ENCODE data around the gene C15orf61.

DNA sequence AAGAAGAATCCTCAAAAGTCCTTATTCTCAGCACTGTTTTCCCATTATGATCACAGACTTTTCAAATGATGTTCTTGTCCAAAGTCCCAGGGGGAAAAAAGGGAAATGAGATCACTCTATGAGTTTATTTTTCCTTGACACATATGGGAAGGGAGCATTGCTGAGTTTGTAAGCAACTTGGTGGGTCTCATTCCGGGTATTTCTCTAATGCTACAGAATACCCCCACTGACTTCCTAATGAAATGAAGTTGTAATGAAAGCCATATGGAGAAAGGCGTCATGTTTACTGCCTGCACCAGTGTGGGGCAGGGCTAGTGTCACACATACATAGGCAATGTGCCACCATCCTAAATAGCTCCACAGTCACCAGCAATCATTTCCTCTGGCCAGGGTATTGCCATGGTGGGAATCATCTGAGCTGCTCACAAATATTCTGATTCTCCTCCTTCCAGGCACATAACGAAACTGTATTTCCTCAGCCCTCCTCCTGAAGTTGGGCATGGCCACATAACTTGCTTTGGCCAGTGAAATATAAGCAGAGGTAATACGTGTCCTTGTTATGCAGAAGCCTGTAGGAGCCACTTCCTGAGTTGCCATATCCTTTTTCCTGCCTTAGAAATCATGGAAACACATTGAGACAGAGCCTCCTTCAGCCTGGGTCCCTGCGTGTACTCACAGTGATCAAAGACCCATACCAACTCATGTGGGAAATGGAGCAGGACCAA is 41.0 kb upstream of the C15orf61 start:
- TF ChIP-seq, protein P1, sequence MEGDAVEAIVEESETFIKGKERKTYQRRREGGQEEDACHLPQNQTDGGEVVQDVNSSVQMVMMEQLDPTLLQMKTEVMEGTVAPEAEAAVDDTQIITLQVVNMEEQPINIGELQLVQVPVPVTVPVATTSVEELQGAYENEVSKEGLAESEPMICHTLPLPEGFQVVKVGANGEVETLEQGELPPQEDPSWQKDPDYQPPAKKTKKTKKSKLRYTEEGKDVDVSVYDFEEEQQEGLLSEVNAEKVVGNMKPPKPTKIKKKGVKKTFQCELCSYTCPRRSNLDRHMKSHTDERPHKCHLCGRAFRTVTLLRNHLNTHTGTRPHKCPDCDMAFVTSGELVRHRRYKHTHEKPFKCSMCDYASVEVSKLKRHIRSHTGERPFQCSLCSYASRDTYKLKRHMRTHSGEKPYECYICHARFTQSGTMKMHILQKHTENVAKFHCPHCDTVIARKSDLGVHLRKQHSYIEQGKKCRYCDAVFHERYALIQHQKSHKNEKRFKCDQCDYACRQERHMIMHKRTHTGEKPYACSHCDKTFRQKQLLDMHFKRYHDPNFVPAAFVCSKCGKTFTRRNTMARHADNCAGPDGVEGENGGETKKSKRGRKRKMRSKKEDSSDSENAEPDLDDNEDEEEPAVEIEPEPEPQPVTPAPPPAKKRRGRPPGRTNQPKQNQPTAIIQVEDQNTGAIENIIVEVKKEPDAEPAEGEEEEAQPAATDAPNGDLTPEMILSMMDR (IDR thresholded peaks at IDR 0.05; ENCODE audit: low read depth, low read length, missing input control) = no peak
- no peak for TF ChIP-seq TAF1 (conservative IDR thresholded peaks at IDR 0.05)
- no peak for TF ChIP-seq ZBTB33 (IDR thresholded peaks at IDR 0.05)
